Body of pancreas (tissue), 4 donors: ENCODE data around the gene ACP2. TPM values are rescaled to one million over a fixed set of nuclear protein-coding genes. Genes with fewer than 3 reads are reported as not detected.

Experiments used
- ATAC-seq: fragments of 150-250 bp; one replicate; pipeline ENCODE4 v1.9.1; 2016
- DNase-seq, 4 donors: peaks; one replicate each; pipeline ENCODE4 v3.0.0-alpha.2; 2019
- H3K27ac ChIP-seq, 4 donors: fragments of 200-600 bp; sonication (generic); 1 replicate in 3 of 4; 2 replicates in 1 of 4; pipeline versions ENCODE4 v1.5.1 to v1.6.1; 2016 to 2019; ENCODE audit warnings: mild to moderate bottlenecking in 1 of 4, mixed read lengths in 1 of 4, moderate library complexity in 1 of 4
- H3K27me3 ChIP-seq, 2 donors: fragments of 200-600 bp; sonication (generic); one replicate each; pipeline ENCODE4 v1.6.0; 2016; ENCODE audit warnings: mild to moderate bottlenecking in 1 of 2
- H3K36me3 ChIP-seq, 2 donors: fragments of 200-600 bp; sonication (generic); replicated peaks in 1 of 2; 2 replicates each; pipeline ENCODE4 v1.5.1; 2016; ENCODE audit warnings: low read depth in 2 of 2; ENCODE audit not compliant: insufficient read depth in 1 of 2
- H3K4me1 ChIP-seq: fragments of 200-600 bp; sonication (generic); one replicate; pipeline ENCODE4 v1.6.0; 2016
- H3K4me3 ChIP-seq, 2 donors: fragments of 200-600 bp; sonication (generic); 1 replicate in 1 of 2; 2 replicates in 1 of 2; pipeline ENCODE4 v1.5.1; 2016 to 2019
- H3K9me3 ChIP-seq, 3 donors: fragments of 200-600 bp; sonication (generic); 1 replicate in 2 of 3; 2 replicates in 1 of 3; pipeline ENCODE4 v1.5.1; 2016
- CTCF ChIP-seq, 7 experiments: fragments of 450-650 bp in 4 of 7; fragments of 200-600 bp in 3 of 7; sonication (generic) in 3 of 7; IDR thresholded peaks; one replicate each; pipeline ENCODE4 v1.5.1; 2016 to 2019; ENCODE audit warnings: antibody characterized with exemption in 7 of 7
- POLR2A ChIP-seq, 3 donors: fragments of 450-650 bp; IDR thresholded peaks; one replicate each; pipeline ENCODE4 v1.6.1; 2016; ENCODE audit warnings: antibody characterized with exemption in 3 of 3, mild to moderate bottlenecking in 2 of 3
- WGBS, 2 donors: methylation state at CpG; one replicate each; pipeline ENCODE4 v1.1.5; 2017; 5-methylcytosine and 5-hydroxymethylcytosine counted together
- intact Hi-C: fragments of 100-400 bp; cut with DNase I; formaldehyde crosslinking; loops from one replicate; pipeline ENCODE4 v1.15.1; 2023
- total RNA-seq, 2 donors: library from RNA; depleted of rRNA; stranded (reverse); fragments of >200 nt; gene quantifications; one replicate each; pipeline ENCODE4 v1.1.0, GENCODE V29; 2016

Gene ACP2
- total RNA-seq, 2 donors from 2014 or later = 31.6 to 43.1 TPM

GRCh38 chr11:47278769-47279168 lies 30.2 kb upstream of the ACP2 start:
- DNase-seq (no peak), ATAC-seq (no peak)
- WGBS, 2 donors = 86 to 91% methylated on average over 4 of the region's 4 CpGs
- Histone ChIP-seq H3K4me3 (no peak overlapping the region), H3K36me3 (peaks cover 15 to 58% of the 10 kb centered on the region in 2 donors), H3K27me3 (no peaks in the 10 kb centered on the region), H3K4me1 (no peaks in the 10 kb centered on the region), H3K27ac (no peak overlapping the region), H3K9me3 (no peaks in the 10 kb centered on the region)
- no peak for TF ChIP-seq POLR2A (IDR thresholded peaks at IDR 0.05)
- TF ChIP-seq CTCF (IDR thresholded peaks at IDR 0.05) = no peak
- intact Hi-C loops = loop anchor here (5.0 kb wide), 1 partner anchor 59 kb away; no protein-coding TSS in a partner anchor

DNA sequence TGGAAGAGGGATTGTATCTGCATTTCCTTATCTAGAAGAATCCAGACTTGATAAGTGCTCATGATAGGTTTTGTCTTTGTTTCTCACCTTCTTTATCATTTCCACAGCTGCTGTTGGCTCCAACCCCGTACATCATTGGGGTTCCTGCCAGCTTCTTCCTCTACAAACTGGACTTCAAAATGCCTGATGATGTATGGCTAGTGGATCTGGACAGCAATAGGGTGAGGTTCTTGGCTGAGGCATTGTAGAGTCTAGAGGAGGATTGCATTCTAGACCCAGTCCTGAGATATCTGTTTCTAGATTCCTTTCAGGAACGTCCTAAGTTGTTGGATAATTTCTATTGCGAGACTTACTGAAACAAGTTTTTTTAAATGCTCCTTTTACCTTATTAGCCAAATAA lies 29.4 kb upstream of the ACP2 start:
- no peak overlapping the region for H3K27ac ChIP-seq

GRCh38 chr11:47276923-47277322 lies 28.3 kb upstream of the ACP2 start:
- Histone ChIP-seq H3K27me3 (no peaks in the 10 kb centered on the region), H3K27ac (no peak overlapping the region), H3K9me3 (no peaks in the 10 kb centered on the region), H3K4me3 (no peak overlapping the region), H3K36me3 (peaks cover 7 to 47% of the 10 kb centered on the region in 2 donors), H3K4me1 (peaks cover 9% of the 10 kb centered on the region)
- DNase-seq = no peak
- no peak for ATAC-seq
- 81 to 91% methylated on average over 4 of the region's 4 CpGs for WGBS, 2 donors
- TF ChIP-seq CTCF (IDR thresholded peaks at IDR 0.05) = no peak
- TF ChIP-seq POLR2A (IDR thresholded peaks at IDR 0.05) = no peak
- intact Hi-C loops = loop anchor here (5.0 kb wide), 1 partner anchor 60 kb away; no protein-coding TSS in a partner anchor

More for the DNA sequence above, 29.4 kb upstream of the ACP2 start:
- no peak overlapping the region for H3K4me3 ChIP-seq
- ATAC-seq = no peak
- peaks cover 15 to 56% of the 10 kb centered on the region in 2 donors for H3K36me3 ChIP-seq
- H3K27me3 ChIP-seq = no peaks in the 10 kb centered on the region
- no peak for DNase-seq
- no peak for TF ChIP-seq CTCF (IDR thresholded peaks at IDR 0.05)
- TF ChIP-seq POLR2A (IDR thresholded peaks at IDR 0.05) = no peak
- H3K9me3 ChIP-seq = no peaks in the 10 kb centered on the region
- WGBS, 2 donors = 72 to 82% methylated on average over 3 of the region's 3 CpGs
- H3K4me1 ChIP-seq = no peaks in the 10 kb centered on the region
- intact Hi-C loops = loop anchor here (5.0 kb wide), 1 partner anchor 59 kb away; no protein-coding TSS in a partner anchor

- WGBS, 2 donors = 90 to 93% methylated on average over 28 of the region's 28 CpGs
- no peak for DNase-seq
Observed at GRCh38 chr11:47274495-47275235, 26.1 kb upstream of the ACP2 start.

More at GRCh38 chr11:47274495-47275235, 26.1 kb upstream of the ACP2 start:
- no peak overlapping the region for H3K4me3 ChIP-seq
- no peak overlapping the region for H3K27ac ChIP-seq
- no peaks in the 10 kb centered on the region for H3K9me3 ChIP-seq
- peaks cover 6 to 36% of the 10 kb centered on the region in 2 donors for H3K36me3 ChIP-seq
- peaks cover 23% of the 10 kb centered on the region for H3K4me1 ChIP-seq
- intact Hi-C loops = loop anchor here (5.0 kb wide), 1 partner anchor 63 kb away; no protein-coding TSS in a partner anchor
- TF ChIP-seq POLR2A (IDR thresholded peaks at IDR 0.05) = no peak
- TF ChIP-seq CTCF (IDR thresholded peaks at IDR 0.05) = no peak
- no peaks in the 10 kb centered on the region for H3K27me3 ChIP-seq
- no peak for ATAC-seq
